ENCODE measurements around the gene MINDY4.

Gene MINDY4

GRCh38 chr7:30920584-30921539 lies 149.6 kb downstream of the MINDY4 start:
- DNase-seq, result peak; percentile 1

- peak; percentile 4 for DNase-seq
Observed at GRCh38 chr7:30921540-30922401, 150.6 kb downstream of the MINDY4 start.

- DNase-seq, result peak; percentile 4
Observed at GRCh38 chr7:30922596-30922995, 151.4 kb downstream of the MINDY4 start.

GRCh38 chr7:30923009-30923773 lies 152.0 kb downstream of the MINDY4 start:
- DNase-seq, result peak; percentile 3

- no peak for DNase-seq
Observed at GRCh38 chr7:30923774-30924413, 152.7 kb downstream of the MINDY4 start.

GRCh38 chr7:30924624-30925023 lies 153.4 kb downstream of the MINDY4 start:
- no peak for DNase-seq

GRCh38 chr7:30925117-30925516 lies 153.9 kb downstream of the MINDY4 start:
- DNase-seq, result no peak

GRCh38 chr7:30925913-30926312 lies 154.7 kb downstream of the MINDY4 start:
- DNase-seq, result no peak

GRCh38 chr7:30926313-30926712 lies 155.1 kb downstream of the MINDY4 start:
- DNase-seq, result peak; percentile 3

- DNase-seq, result peak; percentile 4
Observed at GRCh38 chr7:30927040-30927439, 155.8 kb downstream of the MINDY4 start.

- no peak for DNase-seq
Observed at GRCh38 chr7:30927559-30927958, 156.3 kb downstream of the MINDY4 start.

- peak; percentile 7 for DNase-seq
Observed at GRCh38 chr7:30928254-30928872, 157.1 kb downstream of the MINDY4 start.

GRCh38 chr7:30929686-30930085 lies 158.5 kb downstream of the MINDY4 start:
- no peak for DNase-seq

GRCh38 chr7:30930621-30931020 lies 159.4 kb downstream of the MINDY4 start:
- DNase-seq, result no peak

- DNase-seq, result no peak
Observed at GRCh38 chr7:30931161-30931928, 160.1 kb downstream of the MINDY4 start.

- DNase-seq, result no peak
Observed at GRCh38 chr7:30931929-30932540, 160.8 kb downstream of the MINDY4 start.

- no peak for DNase-seq
Observed at GRCh38 chr7:30932562-30932961, 161.3 kb downstream of the MINDY4 start.

GRCh38 chr7:30933124-30933974 lies 162.1 kb downstream of the MINDY4 start:
- DNase-seq, result no peak

- DNase-seq, result no peak
Observed at GRCh38 chr7:30934225-30934624, 163.0 kb downstream of the MINDY4 start.

Data from activated naive CD4-positive, alpha-beta T cell treated with anti-CD3 and anti-CD28 coated beads, Interleukin-2, amount 50 U/mL, for 16 hours (primary cell).